ENCODE results near the gene SPDYE3.
A peak's percentile ranks its signal among the peaks of the same experiment; 100 is the strongest.
"Not testable (repeated sequence)": the region's sequence is repeated elsewhere in the genome, so short reads cannot be mapped to it uniquely, and the experiment has no call there.

The SPDYE3 gene

GRCh38 chr7:100342765-100343164 lies 35.3 kb downstream of the SPDYE3 start:
- no peak for DNase-seq
- Mint-ChIP-seq H3K4me3 (no peak overlapping the region), H3K9me3 (no peaks in the 10 kb centered on the region), H3K36me3 (ENCODE audit: low read depth) (peaks cover 60% of the 10 kb centered on the region), H3K27ac (peak overlapping the region; percentile 79), H3K4me1 (peaks cover 18% of the 10 kb centered on the region), H3K27me3 (ENCODE audit: low read depth, poor library complexity) (no peaks in the 10 kb centered on the region)
- no peak for TF ChIP-seq CTCF (IDR thresholded peaks at IDR 0.05)

GRCh38 chr7:100344124-100344559 lies 36.6 kb downstream of the SPDYE3 start:
- not testable (repeated sequence) for H3K4me3 Mint-ChIP-seq; H3K27ac Mint-ChIP-seq; DNase-seq; H3K27me3 Mint-ChIP-seq (ENCODE audit: low read depth, poor library complexity); H3K9me3 Mint-ChIP-seq
- H3K36me3 Mint-ChIP-seq (ENCODE audit: low read depth), result peaks cover 62% of the 10 kb centered on the region
- H3K4me1 Mint-ChIP-seq, result peaks cover 18% of the 10 kb centered on the region

GRCh38 chr7:100344560-100345287 lies 37.2 kb downstream of the SPDYE3 start:
- Mint-ChIP-seq H3K27ac (peak overlapping the region; percentile 57), H3K36me3 (ENCODE audit: low read depth) (peaks cover 61% of the 10 kb centered on the region), H3K4me1 (peaks cover 18% of the 10 kb centered on the region)
- H3K27me3 Mint-ChIP-seq (ENCODE audit: low read depth, poor library complexity); H3K9me3 Mint-ChIP-seq; H3K4me3 Mint-ChIP-seq: not testable (repeated sequence)
- peak; percentile 68 for TF ChIP-seq CTCF (IDR thresholded peaks at IDR 0.05)
- DNase-seq, result peak; percentile 38

GRCh38 chr7:100345288-100345672 lies 37.8 kb downstream of the SPDYE3 start:
- H3K9me3 Mint-ChIP-seq; H3K4me3 Mint-ChIP-seq; H3K27ac Mint-ChIP-seq; H3K27me3 Mint-ChIP-seq (ENCODE audit: low read depth, poor library complexity): not testable (repeated sequence)
- Mint-ChIP-seq H3K36me3 (ENCODE audit: low read depth) (peaks cover 62% of the 10 kb centered on the region), H3K4me1 (peaks cover 18% of the 10 kb centered on the region)
- peak; percentile 81 for DNase-seq
- TF ChIP-seq CTCF (IDR thresholded peaks at IDR 0.05), result peak; percentile 48

- Mint-ChIP-seq H3K4me3 (no peak overlapping the region), H3K9me3 (no peaks in the 10 kb centered on the region), H3K27me3 (ENCODE audit: low read depth, poor library complexity) (no peaks in the 10 kb centered on the region), H3K36me3 (ENCODE audit: low read depth) (peaks cover 60% of the 10 kb centered on the region), H3K27ac (no peak overlapping the region), H3K4me1 (peaks cover 16% of the 10 kb centered on the region)
- no peak for TF ChIP-seq CTCF (IDR thresholded peaks at IDR 0.05)
- DNase-seq, result no peak
Observed at GRCh38 chr7:100346921-100347320, 39.4 kb downstream of the SPDYE3 start.

- no peak for TF ChIP-seq CTCF (IDR thresholded peaks at IDR 0.05)
- H3K27ac Mint-ChIP-seq, result no peak overlapping the region
- H3K36me3 Mint-ChIP-seq (ENCODE audit: low read depth), result peaks cover 51% of the 10 kb centered on the region
- no peak overlapping the region for H3K4me3 Mint-ChIP-seq
- no peaks in the 10 kb centered on the region for H3K9me3 Mint-ChIP-seq
- no peak for DNase-seq
- H3K27me3 Mint-ChIP-seq (ENCODE audit: low read depth, poor library complexity), result no peaks in the 10 kb centered on the region
- peaks cover 8% of the 10 kb centered on the region for H3K4me1 Mint-ChIP-seq
Observed at GRCh38 chr7:100348805-100349204, 41.3 kb downstream of the SPDYE3 start.

Data from nephron progenitor cell (in vitro differentiated cells).